GM19099 (cell line): ENCODE measurements around the gene TIGD3.

ENCODE experiments used
- POLR2A ChIP-seq: IDR thresholded peaks from 3 replicates; pipeline ENCODE4 v1.6.1; 2011; ENCODE audit warnings: low read depth; ENCODE audit not compliant: insufficient read length; ENCODE audit errors: extremely low read depth

The TIGD3 gene

GRCh38 chr11:65353900-65354264, 669 bp upstream of the TIGD3 start:
- TF ChIP-seq POLR2A = no peak

- TF ChIP-seq POLR2A = no peak
These were observed 643 bp downstream of the TIGD3 start for GRCh38 chr11:65355013-65355775.

DNA sequence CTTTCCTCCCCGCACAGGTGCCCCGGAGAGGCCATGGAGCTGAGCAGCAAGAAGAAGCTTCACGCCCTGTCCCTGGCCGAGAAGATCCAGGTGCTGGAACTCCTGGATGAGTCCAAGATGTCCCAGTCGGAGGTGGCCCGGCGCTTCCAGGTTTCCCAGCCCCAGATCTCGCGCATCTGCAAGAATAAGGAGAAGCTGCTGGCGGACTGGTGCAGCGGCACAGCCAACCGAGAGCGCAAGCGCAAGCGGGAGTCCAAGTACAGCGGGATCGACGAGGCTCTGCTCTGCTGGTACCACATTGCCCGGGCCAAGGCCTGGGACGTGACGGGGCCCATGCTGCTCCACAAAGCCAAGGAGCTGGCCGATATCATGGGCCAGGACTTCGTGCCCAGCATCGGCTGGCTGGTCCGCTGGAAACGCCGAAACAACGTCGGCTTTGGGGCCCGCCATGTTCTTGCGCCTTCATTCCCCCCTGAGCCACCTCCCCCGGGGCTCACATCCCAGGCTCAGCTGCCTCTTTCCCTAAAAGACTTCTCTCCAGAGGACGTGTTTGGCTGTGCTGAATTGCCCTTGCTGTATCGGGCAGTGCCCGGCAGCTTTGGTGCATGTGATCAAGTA, 1.3 kb downstream of the TIGD3 start:
- no peak for TF ChIP-seq POLR2A

GRCh38 chr11:65356394-65356972, 1.9 kb downstream of the TIGD3 start:
- no peak for TF ChIP-seq POLR2A

GRCh38 chr11:65357856-65358356, 3.4 kb downstream of the TIGD3 start:
- no peak for TF ChIP-seq POLR2A

GRCh38 chr11:65362320-65362931, 7.9 kb downstream of the TIGD3 start:
- TF ChIP-seq POLR2A = no peak

- no peak for TF ChIP-seq POLR2A
These were observed 8.4 kb downstream of the TIGD3 start for GRCh38 chr11:65362966-65363365.

GRCh38 chr11:65363770-65364169, 9.2 kb downstream of the TIGD3 start:
- no peak for TF ChIP-seq POLR2A

DNA sequence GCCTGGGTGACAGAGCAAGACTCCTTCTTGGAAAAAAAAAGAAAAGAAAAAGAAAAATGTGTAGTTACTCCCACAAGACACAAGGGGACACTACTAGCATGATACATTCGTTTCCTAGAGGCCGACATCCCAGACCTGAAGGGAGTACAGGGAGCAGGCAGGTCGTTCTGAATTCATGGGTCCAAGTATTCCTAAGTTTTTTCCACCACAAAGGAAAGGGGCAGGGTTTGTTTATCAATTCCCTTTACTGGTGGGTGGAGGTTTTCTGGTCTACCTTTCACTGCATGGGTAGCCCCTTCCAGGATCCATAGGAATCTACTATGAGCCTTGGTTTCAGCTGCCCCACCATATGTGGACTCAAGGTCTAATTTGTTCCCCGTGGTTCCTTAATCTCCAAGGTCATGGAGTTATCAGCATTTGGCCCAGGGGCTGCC, 11.8 kb downstream of the TIGD3 start:
- no peak for TF ChIP-seq POLR2A

- no peak for TF ChIP-seq POLR2A
These were observed 16.1 kb downstream of the TIGD3 start for GRCh38 chr11:65370659-65371049.

DNA sequence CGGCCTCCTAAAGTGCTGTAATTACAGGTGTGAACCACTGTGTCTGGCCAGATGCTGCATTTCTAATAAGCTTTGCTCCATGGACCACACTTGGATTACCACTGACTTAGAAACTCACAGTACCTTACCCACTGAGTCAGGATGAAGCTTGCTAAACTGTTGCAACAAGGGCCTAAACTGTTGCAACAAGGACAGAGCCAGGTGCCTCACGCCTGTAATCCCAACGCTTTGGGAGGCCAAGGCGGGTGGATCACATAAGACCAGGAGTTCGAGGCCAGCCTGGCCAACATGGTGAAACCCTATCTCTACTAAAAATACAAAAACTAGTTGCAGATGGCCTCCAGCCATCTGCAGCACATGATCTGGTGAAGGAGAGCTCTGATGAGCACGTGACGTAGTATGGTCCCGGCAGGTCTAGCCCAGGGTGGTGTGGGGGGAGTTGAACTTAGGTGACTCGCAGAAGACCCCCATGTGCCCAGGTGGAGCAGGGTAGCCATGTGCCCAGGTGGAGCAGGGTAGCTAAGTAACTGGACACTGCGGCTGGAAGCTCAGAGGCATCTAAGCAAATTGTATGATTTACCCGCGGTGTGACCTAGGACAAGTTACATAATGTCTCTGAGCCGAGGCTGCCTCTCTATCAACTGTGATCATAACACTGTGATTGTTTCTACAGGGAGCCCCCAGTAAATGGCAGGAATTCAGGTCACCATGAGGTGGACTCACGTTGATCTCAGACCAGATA, 19.5 kb downstream of the TIGD3 start:
- TF ChIP-seq POLR2A = no peak

DNA sequence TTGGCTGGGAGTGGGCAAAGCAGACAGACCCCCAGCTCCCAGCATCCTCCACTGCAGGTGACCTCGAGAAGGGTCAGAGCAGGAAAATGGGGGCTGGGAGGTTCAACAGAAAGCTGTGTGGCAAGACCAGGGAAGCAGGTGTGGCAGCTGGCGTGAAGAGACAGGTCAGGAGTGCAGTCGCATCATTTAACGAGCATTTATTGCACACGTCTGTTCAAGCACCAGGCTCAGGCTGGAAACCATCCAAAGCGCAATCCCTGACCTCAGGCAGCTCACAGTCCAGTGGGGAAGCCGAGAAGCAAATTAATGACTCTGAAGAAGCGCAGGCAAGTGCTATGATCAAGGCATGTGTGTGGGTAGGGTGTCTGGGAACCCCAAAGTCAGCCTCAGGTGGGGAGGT, 20.5 kb downstream of the TIGD3 start:
- TF ChIP-seq POLR2A = no peak

DNA sequence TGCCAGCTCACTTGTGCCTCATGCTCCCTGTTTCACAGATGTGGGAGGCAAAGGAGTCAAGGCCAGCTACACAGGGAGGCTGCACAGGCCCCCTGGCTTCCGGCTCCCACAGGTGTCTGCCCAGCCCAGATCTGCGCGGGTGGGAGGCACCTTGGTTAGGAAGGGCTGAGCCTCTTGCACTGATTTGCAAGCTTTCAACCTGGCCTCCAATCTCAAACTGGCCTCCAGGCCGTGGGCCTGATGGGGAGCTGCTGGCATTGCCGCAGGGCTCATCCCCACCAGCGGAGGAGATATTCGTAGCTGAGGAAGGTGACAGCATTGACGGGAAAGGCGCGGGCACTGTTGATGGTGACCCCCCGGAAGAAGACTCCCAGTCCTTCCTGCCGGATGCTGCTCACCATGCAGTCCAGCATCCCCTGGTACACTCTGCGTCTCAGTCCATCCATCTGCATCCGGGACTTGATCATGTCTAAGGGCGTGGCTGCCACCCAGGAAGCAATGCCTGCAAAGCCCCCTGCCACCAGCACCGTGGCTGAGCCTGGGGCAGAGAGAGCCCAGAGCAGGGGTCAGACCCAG, 21.7 kb downstream of the TIGD3 start:
- no peak for TF ChIP-seq POLR2A

- TF ChIP-seq POLR2A = no peak
These were observed 22.5 kb downstream of the TIGD3 start for GRCh38 chr11:65377036-65377435.

DNA sequence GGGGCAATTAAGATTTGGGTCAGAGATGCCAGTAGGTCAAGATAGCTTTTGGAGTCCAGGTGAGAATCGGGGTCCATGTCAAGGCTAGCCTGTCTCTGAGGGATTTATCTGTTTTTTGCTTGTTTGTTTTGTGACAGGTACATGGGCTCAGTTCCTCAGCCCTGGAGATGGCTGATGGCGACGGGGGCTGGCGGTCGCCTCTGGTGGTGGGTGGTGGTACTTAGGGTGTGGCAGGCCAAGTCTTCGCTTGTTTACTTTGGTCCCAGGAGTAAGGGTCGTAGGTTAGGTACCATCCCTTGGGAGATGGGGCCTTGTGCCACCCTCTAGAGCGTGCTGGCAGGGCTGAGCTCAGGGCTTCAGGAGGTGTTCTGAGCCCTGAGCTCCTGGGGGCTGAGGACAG, 23.2 kb downstream of the TIGD3 start:
- no peak for TF ChIP-seq POLR2A
